Muscle layer of colon (tissue), 2 donors: ENCODE measurements around the gene SOCS2.

ENCODE experiments used
- H3K27ac ChIP-seq: one replicate; pipeline ENCODE4 v1.7.0; 2013; ENCODE audit warnings: low read depth, mild to moderate bottlenecking, low read length, moderate library complexity
- H3K27me3 ChIP-seq, 2 donors: one replicate each; pipeline ENCODE4 v1.7.0; 2013; ENCODE audit warnings: low read length in 2 of 2, mild to moderate bottlenecking in 2 of 2; ENCODE audit not compliant: insufficient read depth in 2 of 2, control insufficient read depth in 1 of 2
- H3K36me3 ChIP-seq: one replicate; pipeline ENCODE4 v1.7.0; 2013; ENCODE audit warnings: mild to moderate bottlenecking, low read length; ENCODE audit not compliant: insufficient read depth
- H3K4me1 ChIP-seq: one replicate; pipeline ENCODE4 v1.7.0; 2013; ENCODE audit warnings: mild to moderate bottlenecking, low read length; ENCODE audit not compliant: insufficient read depth
- H3K4me3 ChIP-seq, 2 donors: one replicate each; pipeline ENCODE4 v1.7.0; 2013; ENCODE audit warnings: low read length in 2 of 2, low read depth in 1 of 2, mild to moderate bottlenecking in 1 of 2, moderate library complexity in 1 of 2
- H3K9ac ChIP-seq: one replicate; pipeline ENCODE4 v1.7.0; 2013; ENCODE audit warnings: low read length
- H3K9me3 ChIP-seq: one replicate; pipeline ENCODE4 v1.7.0; 2013; ENCODE audit warnings: mild to moderate bottlenecking, low read length
- donor health status: abdominal sarcoma.
- donor health status: Adenocarcinoma of cecum.

SOCS2 gene

GRCh38 chr12:93582351-93582750 is 9.9 kb downstream of the SOCS2 start:
- no peaks in the 10 kb centered on the region for H3K4me1 ChIP-seq
- H3K9me3 ChIP-seq = no peaks in the 10 kb centered on the region
- H3K4me3 ChIP-seq = no peak overlapping the region
- no peaks in the 10 kb centered on the region for H3K36me3 ChIP-seq
- H3K9ac ChIP-seq = no peak overlapping the region
- no peak overlapping the region for H3K27ac ChIP-seq
- no peaks in the 10 kb centered on the region for H3K27me3 ChIP-seq

DNA sequence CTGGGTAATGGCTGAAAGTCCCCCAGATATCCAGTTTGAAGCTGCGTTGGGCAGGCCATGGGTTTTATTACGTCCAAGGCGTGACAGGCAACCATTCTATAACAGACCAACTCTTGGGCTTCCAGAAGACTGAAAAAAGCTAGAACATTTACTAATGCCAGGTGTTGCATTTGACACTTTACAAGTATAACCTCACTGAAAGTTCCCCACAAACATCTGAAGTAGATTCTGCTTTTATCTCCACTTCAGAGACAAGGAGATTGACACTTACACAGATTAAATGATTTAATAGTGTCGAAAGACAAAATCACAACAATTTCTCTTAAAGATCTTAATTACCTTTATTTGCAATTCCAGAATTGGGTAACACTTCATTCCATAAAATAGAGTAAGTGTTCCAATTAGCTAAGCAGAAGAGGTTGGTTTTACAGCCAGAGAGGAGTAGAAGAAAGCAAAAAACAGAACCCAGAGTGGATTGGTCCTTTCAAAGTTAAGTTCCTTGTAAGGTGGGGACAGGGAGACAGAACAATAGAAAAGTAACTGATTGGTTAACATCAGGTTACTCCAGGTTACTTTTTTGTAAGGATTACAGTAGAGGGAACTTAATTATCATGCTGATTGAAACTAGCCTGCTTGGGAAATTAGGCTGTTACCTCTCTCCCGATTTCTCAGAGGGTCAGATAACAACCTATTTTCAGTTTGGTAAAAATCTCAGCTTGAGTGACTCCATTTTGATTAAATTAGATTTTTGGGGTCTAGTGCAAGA is 11.3 kb downstream of the SOCS2 start:
- Histone ChIP-seq H3K9ac (no peak overlapping the region), H3K4me3 (no peak overlapping the region), H3K27me3 (no peaks in the 10 kb centered on the region), H3K27ac (no peak overlapping the region), H3K4me1 (no peaks in the 10 kb centered on the region), H3K36me3 (no peaks in the 10 kb centered on the region), H3K9me3 (no peaks in the 10 kb centered on the region)

- Histone ChIP-seq H3K4me3 (no peak overlapping the region), H3K27ac (no peak overlapping the region), H3K4me1 (no peaks in the 10 kb centered on the region), H3K9ac (no peak overlapping the region), H3K27me3 (no peaks in the 10 kb centered on the region), H3K36me3 (no peaks in the 10 kb centered on the region), H3K9me3 (no peaks in the 10 kb centered on the region)
Observed at GRCh38 chr12:93585247-93585646, 12.8 kb downstream of the SOCS2 start.

- H3K9me3 ChIP-seq = no peaks in the 10 kb centered on the region
- H3K27me3 ChIP-seq = no peaks in the 10 kb centered on the region
- H3K36me3 ChIP-seq = no peaks in the 10 kb centered on the region
- H3K4me3 ChIP-seq = no peak overlapping the region
- H3K9ac ChIP-seq = no peak overlapping the region
- peaks cover 4% of the 10 kb centered on the region for H3K4me1 ChIP-seq
- no peak overlapping the region for H3K27ac ChIP-seq
Observed at GRCh38 chr12:93587611-93588010, 15.1 kb downstream of the SOCS2 start.

DNA sequence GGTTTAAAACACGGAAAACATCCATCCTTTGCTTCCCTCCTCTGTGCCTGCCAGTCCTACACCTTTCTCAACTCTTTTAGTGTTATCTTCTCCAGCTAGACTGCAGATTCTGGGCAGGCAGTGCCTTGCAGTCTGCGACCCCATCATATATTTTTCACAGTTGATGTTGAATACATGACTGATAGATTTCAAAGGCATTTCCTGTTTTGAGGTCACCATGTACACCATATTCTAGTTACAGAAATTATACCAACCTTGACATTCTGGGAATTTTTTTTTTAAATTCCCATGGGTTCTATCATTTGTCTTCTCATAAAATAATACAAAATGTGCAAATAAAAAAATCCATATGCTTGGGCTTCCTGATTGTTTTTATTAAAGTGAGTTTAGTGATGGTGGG is 16.6 kb downstream of the SOCS2 start:
- Histone ChIP-seq H3K36me3 (no peaks in the 10 kb centered on the region), H3K27me3 (no peaks in the 10 kb centered on the region), H3K9ac (no peak overlapping the region), H3K4me1 (peaks cover 9% of the 10 kb centered on the region), H3K27ac (no peak overlapping the region), H3K4me3 (no peak overlapping the region), H3K9me3 (no peaks in the 10 kb centered on the region)

- Histone ChIP-seq H3K9me3 (no peaks in the 10 kb centered on the region), H3K27me3 (no peaks in the 10 kb centered on the region), H3K4me3 (peak overlapping the region; percentile 54 to 78), H3K9ac (peak overlapping the region; percentile 68), H3K36me3 (no peaks in the 10 kb centered on the region), H3K4me1 (peaks cover 9% of the 10 kb centered on the region), H3K27ac (peak overlapping the region; percentile 75)
Observed at GRCh38 chr12:93591137-93591868, 18.8 kb downstream of the SOCS2 start.

DNA sequence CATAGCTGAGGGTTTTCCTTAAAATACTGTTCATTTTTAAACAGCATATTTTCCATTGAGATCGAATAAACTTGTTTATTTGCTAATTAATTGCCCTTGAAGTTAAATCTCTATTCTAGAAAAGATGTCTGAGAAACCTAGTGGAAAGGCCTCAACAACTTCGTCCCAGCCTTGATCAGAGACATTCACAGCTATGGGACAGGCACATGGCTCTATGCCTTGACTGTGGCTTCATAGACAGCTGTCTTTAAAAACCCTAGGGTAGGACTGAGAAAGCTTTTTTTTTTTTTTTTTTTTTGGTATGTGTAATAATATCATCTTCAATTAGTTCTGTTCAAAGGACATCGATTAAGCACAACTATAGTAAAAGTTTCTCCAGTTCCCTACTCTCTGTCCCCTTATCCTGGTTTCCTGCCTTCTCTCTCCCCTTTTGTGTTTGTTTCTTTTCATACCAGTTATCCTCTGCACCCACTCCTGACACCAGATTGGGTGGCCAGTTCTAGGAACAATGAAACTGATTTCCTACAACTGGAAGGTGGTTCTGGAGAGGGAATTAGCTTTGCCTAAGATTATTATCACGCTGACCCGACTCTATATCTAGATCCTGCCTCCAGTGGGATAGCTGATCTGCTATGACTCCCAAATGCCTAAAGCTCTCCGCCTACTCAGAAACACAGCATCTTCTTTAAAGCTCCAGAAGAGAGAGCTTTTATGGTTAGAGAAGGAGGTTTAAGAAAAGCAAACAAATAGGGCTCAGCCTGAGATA is 20.3 kb downstream of the SOCS2 start:
- Histone ChIP-seq H3K27me3 (no peaks in the 10 kb centered on the region), H3K9ac (no peak overlapping the region), H3K27ac (peak overlapping the region; percentile 54), H3K9me3 (no peaks in the 10 kb centered on the region), H3K36me3 (no peaks in the 10 kb centered on the region), H3K4me3 (no peak overlapping the region), H3K4me1 (peaks cover 9% of the 10 kb centered on the region)

GRCh38 chr12:93593843-93594242 is 21.4 kb downstream of the SOCS2 start:
- Histone ChIP-seq H3K9ac (no peak overlapping the region), H3K27me3 (no peaks in the 10 kb centered on the region), H3K4me3 (no peak overlapping the region), H3K36me3 (no peaks in the 10 kb centered on the region), H3K27ac (peak overlapping the region; percentile 19), H3K4me1 (peaks cover 9% of the 10 kb centered on the region), H3K9me3 (no peaks in the 10 kb centered on the region)

- peaks cover 9% of the 10 kb centered on the region for H3K4me1 ChIP-seq
- H3K4me3 ChIP-seq = peak overlapping the region in 1 of 2 donors; percentile 15
- H3K9ac ChIP-seq = peak overlapping the region; percentile 55
- no peaks in the 10 kb centered on the region for H3K27me3 ChIP-seq
- no peaks in the 10 kb centered on the region for H3K36me3 ChIP-seq
- no peak overlapping the region for H3K27ac ChIP-seq
- H3K9me3 ChIP-seq = no peaks in the 10 kb centered on the region
Observed at GRCh38 chr12:93594766-93595311, 22.4 kb downstream of the SOCS2 start.

DNA sequence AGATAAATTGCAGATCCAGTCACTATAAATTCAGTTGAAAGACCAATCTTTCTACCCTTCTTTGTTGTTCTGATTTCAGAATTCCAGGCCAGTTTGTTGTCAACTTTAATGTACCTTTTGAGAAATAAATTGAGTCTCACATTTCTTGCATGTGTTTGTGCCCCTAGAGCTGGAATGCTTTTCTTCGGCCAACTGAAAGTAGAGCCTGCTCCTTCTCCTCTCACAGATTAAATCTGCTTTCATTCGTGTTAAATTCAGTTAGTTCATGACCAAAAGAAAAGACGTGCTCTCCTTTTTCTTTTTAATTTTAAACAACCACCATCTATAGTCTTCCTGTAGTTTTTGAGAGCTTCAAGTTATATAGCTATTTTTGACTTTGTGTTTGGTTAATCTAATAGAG is 22.9 kb downstream of the SOCS2 start:
- Histone ChIP-seq H3K4me3 (no peak overlapping the region), H3K9me3 (no peaks in the 10 kb centered on the region), H3K36me3 (no peaks in the 10 kb centered on the region), H3K9ac (peak overlapping the region; percentile 55), H3K27ac (no peak overlapping the region), H3K27me3 (no peaks in the 10 kb centered on the region), H3K4me1 (peaks cover 9% of the 10 kb centered on the region)

- H3K36me3 ChIP-seq = no peaks in the 10 kb centered on the region
- H3K4me1 ChIP-seq = peaks cover 8% of the 10 kb centered on the region
- no peak overlapping the region for H3K27ac ChIP-seq
- no peaks in the 10 kb centered on the region for H3K27me3 ChIP-seq
- H3K4me3 ChIP-seq = no peak overlapping the region
- no peak overlapping the region for H3K9ac ChIP-seq
- no peaks in the 10 kb centered on the region for H3K9me3 ChIP-seq
Observed at GRCh38 chr12:93597608-93598007, 25.1 kb downstream of the SOCS2 start.
